B cell (primary cell): ENCODE measurements around the gene SPEN. TPM values are rescaled to one million over a fixed set of nuclear protein-coding genes. Genes with fewer than 3 reads are reported as not detected.

ENCODE experiments used
- ATAC-seq: fragments of 200-7000 bp; cut with Tn5 transposase; one replicate; pipeline ENCODE4 v1.10.0; 2021; ENCODE audit warnings: low read depth, mild to moderate bottlenecking, moderate number of reproducible peaks, moderate library complexity
- CTCF ChIA-PET: fragments of 350-600 bp; sonication (Branson Sonifier 250); formaldehyde crosslinking; loops from one replicate; lab custom pipeline; 2021; ENCODE audit warnings: antibody characterized with exemption, inconsistent platforms; lab: Charles Lee
- POLR2A ChIA-PET: fragments of 350-600 bp; sonication (Branson Sonifier 250); formaldehyde crosslinking; loops from one replicate; lab custom pipeline; 2021; ENCODE audit warnings: antibody characterized with exemption; lab: Charles Lee
- DNase-seq: peaks from one replicate; pipeline ENCODE4 v3.0.0; 2013
- H2AFZ ChIP-seq: 2 replicates; pipeline ENCODE4 v1.6.1; 2012; ENCODE audit warnings: mild to moderate bottlenecking, low read depth, low read length; ENCODE audit not compliant: insufficient read depth, poor library complexity, severe bottlenecking
- H3K27ac ChIP-seq, 2 donors: 1 replicate in 1 of 2; 2 replicates in 1 of 2; pipeline ENCODE4 v1.5.1; 2012 to 2013; ENCODE audit warnings: low read length in 2 of 2, mild to moderate bottlenecking in 2 of 2, moderate library complexity in 1 of 2
- H3K27me3 ChIP-seq, 4 experiments: fragments of 200-600 bp in 1 of 4; sonication (generic) in 1 of 4; replicated peaks in 1 of 4; 1 replicate in 2 of 4; 2 replicates in 2 of 4; pipeline versions ENCODE4 v1.6.1 to v1.7.0; 2013 to 2016; ENCODE audit warnings: low read length in 3 of 4, mild to moderate bottlenecking in 2 of 4, mixed read lengths in 1 of 4, moderate library complexity in 1 of 4; ENCODE audit not compliant: insufficient read depth in 4 of 4, control insufficient read depth in 3 of 4; ENCODE audit errors: control extremely low read depth in 1 of 4
- H3K36me3 ChIP-seq, 2 experiments: replicated peaks in 1 of 2; 1 replicate in 1 of 2; 2 replicates in 1 of 2; pipeline versions ENCODE4 v1.6.1 to v1.7.1; 2013; ENCODE audit warnings: low read length in 1 of 2; ENCODE audit not compliant: insufficient read depth in 2 of 2, control insufficient read depth in 1 of 2; ENCODE audit errors: control extremely low read depth in 1 of 2, extremely low read depth in 1 of 2
- H3K4me1 ChIP-seq, 2 donors: fragments of 200-600 bp in 1 of 2; sonication (generic) in 1 of 2; 1 replicate in 1 of 2; 2 replicates in 1 of 2; pipeline versions ENCODE4 v1.5.1 to v1.6.1; 2013 to 2017; ENCODE audit warnings: low read length in 2 of 2; ENCODE audit not compliant: control insufficient read depth in 2 of 2, insufficient read depth in 2 of 2
- H3K4me2 ChIP-seq: replicated peaks from 2 replicates; pipeline ENCODE3; 2012; ENCODE audit warnings: mild to moderate bottlenecking, low read depth, low read length; ENCODE audit not compliant: poor library complexity, severe bottlenecking
- H3K4me3 ChIP-seq, 5 experiments: fragments of 200-600 bp in 1 of 5; sonication (generic) in 1 of 5; 1 replicate in 3 of 5; 2 replicates in 2 of 5; pipeline versions ENCODE4 v1.5.1 to v1.7.0; 2011 to 2016; ENCODE audit warnings: low read length in 4 of 5, mild to moderate bottlenecking in 4 of 5, low read depth in 2 of 5, control low read depth in 1 of 5, moderate library complexity in 1 of 5; ENCODE audit not compliant: insufficient read depth in 1 of 5; ENCODE audit errors: control extremely low read depth in 1 of 5, extremely low read depth in 1 of 5
- H3K79me2 ChIP-seq: fragments of 200-600 bp; sonication (generic); one replicate; pipeline ENCODE4 v1.6.0; 2016; ENCODE audit warnings: low read length; ENCODE audit not compliant: control insufficient read depth, insufficient read depth
- H3K9ac ChIP-seq: fragments of 200-600 bp; sonication (generic); 2 replicates; pipeline ENCODE4 v1.6.1; 2017; ENCODE audit warnings: mild to moderate bottlenecking, low read length, moderate library complexity
- H3K9me3 ChIP-seq, 3 donors: one replicate each; pipeline versions ENCODE4 v1.6.1 to v1.7.1; 2013; ENCODE audit warnings: low read length in 2 of 3; ENCODE audit not compliant: control insufficient read depth in 2 of 3, insufficient read depth in 1 of 3; ENCODE audit errors: control extremely low read depth in 1 of 3
- H4K20me1 ChIP-seq: 2 replicates; pipeline ENCODE4 v1.6.0; 2012; ENCODE audit warnings: mild to moderate bottlenecking, low read length; ENCODE audit not compliant: insufficient read depth, control insufficient read depth, poor library complexity, severe bottlenecking
- H3K27ac Mint-ChIP-seq: one replicate; pipeline ENCODE4 v1.8.0; 2021; ENCODE audit warnings: mixed read lengths
- H3K27me3 Mint-ChIP-seq: one replicate; pipeline ENCODE4 v1.8.0; 2021; ENCODE audit warnings: mixed read lengths
- H3K4me1 Mint-ChIP-seq: one replicate; pipeline ENCODE4 v1.8.0; 2021; ENCODE audit warnings: mixed read lengths
- H3K4me3 Mint-ChIP-seq: one replicate; pipeline ENCODE4 v1.8.0; 2021; ENCODE audit warnings: mixed read lengths
- H3K9me3 Mint-ChIP-seq: one replicate; pipeline ENCODE4 v1.8.0; 2022; ENCODE audit warnings: mixed read lengths; ENCODE audit not compliant: insufficient read depth
- CTCF ChIP-seq: fragments of 200-600 bp; IDR thresholded peaks from one replicate; pipeline ENCODE4 v1.8.0; 2022; ENCODE audit warnings: antibody characterized with exemption, mild to moderate bottlenecking
- EZH2 ChIP-seq: IDR thresholded peaks from 2 replicates; pipeline ENCODE4 v1.6.1; 2012; ENCODE audit warnings: borderline replicate concordance, low read depth, mild to moderate bottlenecking, moderate library complexity, low read length; ENCODE audit not compliant: insufficient read depth, poor library complexity, severe bottlenecking
- whole genome bisulfite sequencing: methylation state at CpG from one replicate; pipeline ENCODE4 v1.1.5; 2013; ENCODE audit warnings: missing lambda C conversion rate; ENCODE audit not compliant: insufficient coverage; 5-methylcytosine and 5-hydroxymethylcytosine counted together
- intact Hi-C: fragments of 100-400 bp; cut with micrococcal nuclease; formaldehyde crosslinking; loops from one replicate; pipeline ENCODE4 v1.10.0; 2022
- polyA plus RNA-seq: library from polyadenylated mRNA; depleted of rRNA; stranded (reverse); fragments of >200 nt; gene quantifications from 2 replicates; pipeline ENCODE4 v1.2.3, GENCODE V29; 2012
- total RNA-seq, 2 donors: library from RNA; stranded (reverse); fragments of 120-200 nt in 1 of 2; gene quantifications; 1 replicate in 1 of 2; 2 replicates in 1 of 2; pipeline versions ENCODE4 v1.2.3 to v1.2.4, GENCODE V29; 2013 to 2022

The SPEN gene
- total and polyA plus RNA-seq, 2 donors (not counting 1 experiment from before 2014, with no cell fraction given), result 29.1 to 126 TPM

GRCh38 chr1:15852828-15853302 lies 5.4 kb downstream of the SPEN start:
- peaks cover 46% of the 10 kb centered on the region for H3K4me1 Mint-ChIP-seq
- ChIA-PET CTCF (interaction anchor here (0.6 to 7.4 kb wide), 3 partner anchors 9 to 39 kb away, joined by 3 to 52 read pairs (median 4); no protein-coding TSS in a partner anchor), POLR2A (no interaction called here)
- Histone ChIP-seq H3K27ac (no peak overlapping the region), H3K27me3 (no peaks in the 10 kb centered on the region), H3K9me3 (no peaks in the 10 kb centered on the region), H3K79me2 (peaks cover 95% of the 10 kb centered on the region), H2AFZ (no peak overlapping the region), H4K20me1 (peaks cover 22% of the 10 kb centered on the region), H3K4me1 (peaks cover 34 to 51% of the 10 kb centered on the region in 2 donors), H3K4me2 (peak overlapping the region; percentile 60), H3K36me3 (no peaks in the 10 kb centered on the region), H3K9ac (no peak overlapping the region), H3K4me3 (no peak overlapping the region)
- ATAC-seq, result no peak
- no peak overlapping the region for H3K27ac Mint-ChIP-seq
- no peak for DNase-seq
- no peaks in the 10 kb centered on the region for H3K9me3 Mint-ChIP-seq
- no peaks in the 10 kb centered on the region for H3K27me3 Mint-ChIP-seq
- TF ChIP-seq CTCF, result no peak
- TF ChIP-seq EZH2, result no peak
- intact Hi-C loops, result loop anchor here (1.0 kb wide), 1 partner anchor 33 kb away; no protein-coding TSS in a partner anchor
- peak overlapping the region; percentile 10 for H3K4me3 Mint-ChIP-seq
- WGBS, result 90% methylated on average over 2 of the region's 3 CpGs

GRCh38 chr1:15856888-15857287 lies 9.4 kb downstream of the SPEN start:
- no peaks in the 10 kb centered on the region for H3K27me3 ChIP-seq
- 98% methylated on average over 5 of the region's 5 CpGs for WGBS
- no peak overlapping the region for H3K9ac ChIP-seq
- Mint-ChIP-seq H3K27me3 (no peaks in the 10 kb centered on the region), H3K4me3 (no peak overlapping the region), H3K4me1 (peaks cover 38% of the 10 kb centered on the region), H3K9me3 (no peaks in the 10 kb centered on the region), H3K27ac (no peak overlapping the region)
- intact Hi-C loops, result no loop called here
- no peaks in the 10 kb centered on the region for H3K9me3 ChIP-seq
- peaks cover 59% of the 10 kb centered on the region for H4K20me1 ChIP-seq
- ChIA-PET POLR2A (no interaction called here), CTCF (no interaction called here)
- no peaks in the 10 kb centered on the region for H3K36me3 ChIP-seq
- H3K79me2 ChIP-seq, result peaks cover 98% of the 10 kb centered on the region
- no peak overlapping the region for H3K27ac ChIP-seq
- no peak overlapping the region for H2AFZ ChIP-seq
- ATAC-seq, result no peak
- no peak overlapping the region for H3K4me3 ChIP-seq
- H3K4me1 ChIP-seq, result peaks cover 19 to 35% of the 10 kb centered on the region in 2 donors
- DNase-seq, result no peak
- peak overlapping the region; percentile 15 for H3K4me2 ChIP-seq
- TF ChIP-seq EZH2, result no peak
- no peak for TF ChIP-seq CTCF
